ENCODE measurements around the gene LAG3.
A peak's percentile ranks its signal among the peaks of the same experiment; 100 is the strongest.

Gene LAG3

DNA sequence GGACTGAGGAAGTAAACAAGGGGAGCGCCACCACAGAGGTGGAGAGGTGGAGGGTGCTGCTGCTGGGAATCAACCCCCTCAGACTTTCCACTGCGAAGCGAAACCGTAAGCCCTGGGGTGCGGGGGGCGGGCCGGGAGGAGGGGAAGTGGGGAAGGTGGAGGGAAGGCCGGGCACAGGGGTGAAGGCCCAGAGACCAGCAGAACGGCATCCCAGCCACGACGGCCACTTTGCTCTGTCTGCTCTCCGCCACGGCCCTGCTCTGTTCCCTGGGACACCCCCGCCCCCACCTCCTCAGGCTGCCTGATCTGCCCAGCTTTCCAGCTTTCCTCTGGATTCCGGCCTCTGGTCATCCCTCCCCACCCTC lies at the start of gene LAG3:
Gene LAG3, plus strand, starts transcription at position 190 of the 365 bp plus-strand sequence. CDS start 333 bp downstream, outside the sequence.
- DNase-seq (ENCODE audit: low spot score) = peak; percentile 64
- in situ Hi-C loops (cut with MboI; ENCODE audit: low pct_unique_long_range_greater_than_20kb, low sequenced_read_pairs, unreplicated experiment) = no loop called here
- TF ChIP-seq, protein P1, sequence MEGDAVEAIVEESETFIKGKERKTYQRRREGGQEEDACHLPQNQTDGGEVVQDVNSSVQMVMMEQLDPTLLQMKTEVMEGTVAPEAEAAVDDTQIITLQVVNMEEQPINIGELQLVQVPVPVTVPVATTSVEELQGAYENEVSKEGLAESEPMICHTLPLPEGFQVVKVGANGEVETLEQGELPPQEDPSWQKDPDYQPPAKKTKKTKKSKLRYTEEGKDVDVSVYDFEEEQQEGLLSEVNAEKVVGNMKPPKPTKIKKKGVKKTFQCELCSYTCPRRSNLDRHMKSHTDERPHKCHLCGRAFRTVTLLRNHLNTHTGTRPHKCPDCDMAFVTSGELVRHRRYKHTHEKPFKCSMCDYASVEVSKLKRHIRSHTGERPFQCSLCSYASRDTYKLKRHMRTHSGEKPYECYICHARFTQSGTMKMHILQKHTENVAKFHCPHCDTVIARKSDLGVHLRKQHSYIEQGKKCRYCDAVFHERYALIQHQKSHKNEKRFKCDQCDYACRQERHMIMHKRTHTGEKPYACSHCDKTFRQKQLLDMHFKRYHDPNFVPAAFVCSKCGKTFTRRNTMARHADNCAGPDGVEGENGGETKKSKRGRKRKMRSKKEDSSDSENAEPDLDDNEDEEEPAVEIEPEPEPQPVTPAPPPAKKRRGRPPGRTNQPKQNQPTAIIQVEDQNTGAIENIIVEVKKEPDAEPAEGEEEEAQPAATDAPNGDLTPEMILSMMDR (IDR thresholded peaks at IDR 0.05; ENCODE audit: extremely low read depth, insufficient read depth, missing control alignments) = no peak

DNA sequence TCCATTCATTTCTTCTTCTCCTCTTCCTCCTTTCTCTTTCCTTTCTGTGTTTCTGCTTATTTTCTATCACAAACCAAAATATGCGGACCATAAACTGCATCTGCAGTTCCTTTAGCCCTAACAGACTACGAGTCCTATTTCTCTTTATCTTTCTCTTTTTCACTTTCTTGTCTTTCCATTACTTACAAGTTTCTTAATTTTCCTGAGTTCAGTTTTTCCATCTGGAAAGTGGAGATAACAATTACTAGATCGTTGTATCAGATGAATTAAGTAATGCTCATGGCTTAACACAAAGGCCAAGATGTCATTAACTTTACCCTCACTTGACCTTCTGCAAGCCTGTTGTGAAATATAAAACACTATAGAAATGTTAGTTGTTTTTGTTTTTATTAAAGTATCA lies 49.5 kb upstream of the LAG3 start:
- TF ChIP-seq, protein P1 (IDR thresholded peaks at IDR 0.05; ENCODE audit: extremely low read depth, insufficient read depth, missing control alignments) = no peak
- no peak for DNase-seq (ENCODE audit: low spot score)
- in situ Hi-C loops (cut with MboI; ENCODE audit: low pct_unique_long_range_greater_than_20kb, low sequenced_read_pairs, unreplicated experiment) = no loop called here

DNA sequence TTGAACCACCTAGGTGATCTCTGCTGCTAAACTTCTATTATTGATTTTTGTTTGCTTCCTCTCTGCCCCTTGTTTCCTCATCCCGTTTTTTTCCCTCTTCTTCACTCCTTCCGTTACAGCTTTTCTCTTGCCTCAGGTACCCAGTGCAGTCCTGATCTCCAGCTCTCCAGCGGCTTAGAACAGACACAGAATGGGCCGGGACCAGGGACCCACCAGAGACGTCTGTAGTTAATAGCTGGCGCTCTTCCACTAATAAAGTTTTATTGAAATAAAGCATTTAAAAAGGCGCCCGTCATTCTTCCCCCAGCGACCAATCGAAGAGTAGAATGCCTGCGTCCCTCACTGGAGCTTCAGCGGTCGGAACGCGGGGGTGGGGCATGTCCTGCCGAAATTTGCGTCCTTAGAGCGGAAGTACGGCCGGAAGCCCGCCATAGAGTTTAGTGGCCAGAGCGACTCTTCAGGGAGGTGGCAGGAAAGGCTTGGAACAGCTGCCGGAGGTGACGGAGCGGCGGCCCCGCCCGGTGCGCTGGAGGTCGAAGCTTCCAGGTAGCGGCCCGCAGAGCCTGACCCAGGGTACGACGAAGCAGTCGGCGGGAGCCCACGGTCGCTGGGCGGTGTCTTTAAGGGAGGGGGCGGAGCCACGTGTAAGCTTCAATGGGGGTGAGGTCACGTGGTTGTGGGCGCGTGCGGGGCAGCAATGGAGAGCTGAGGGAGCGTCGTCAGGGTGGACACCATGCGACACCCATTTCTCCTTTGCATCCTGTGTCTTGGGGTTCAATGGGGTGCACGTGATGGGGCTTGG lies 48.5 kb upstream of the LAG3 start, which contains the start of gene COPS7A:
Gene COPS7A, plus strand, starts transcription at position 440 of the 802 bp plus-strand sequence. CDS start 611 bp downstream, outside the sequence.
- TF ChIP-seq, protein P1 (IDR thresholded peaks at IDR 0.05; ENCODE audit: extremely low read depth, insufficient read depth, missing control alignments) = no peak
- DNase-seq (ENCODE audit: low spot score) = peak; percentile 96
- in situ Hi-C loops (cut with MboI; ENCODE audit: low pct_unique_long_range_greater_than_20kb, low sequenced_read_pairs, unreplicated experiment) = no loop called here

DNA sequence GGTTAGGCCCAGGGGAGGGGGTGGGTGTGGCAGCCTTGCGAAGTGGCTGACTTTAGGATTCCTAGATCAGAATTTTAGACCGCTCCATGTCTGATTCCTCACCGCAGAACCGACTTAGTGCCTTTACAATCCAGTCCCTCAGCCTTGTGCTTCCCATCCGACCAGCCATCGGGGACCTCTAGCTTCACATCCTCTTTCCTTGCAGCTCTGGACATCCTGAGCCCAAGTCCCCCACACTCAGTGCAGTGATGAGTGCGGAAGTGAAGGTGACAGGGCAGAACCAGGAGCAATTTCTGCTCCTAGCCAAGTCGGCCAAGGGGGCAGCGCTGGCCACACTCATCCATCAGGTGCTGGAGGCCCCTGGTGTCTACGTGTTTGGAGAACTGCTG lies 47.9 kb upstream of the LAG3 start:
- in situ Hi-C loops (cut with MboI; ENCODE audit: low pct_unique_long_range_greater_than_20kb, low sequenced_read_pairs, unreplicated experiment) = no loop called here
- TF ChIP-seq, protein P1 (IDR thresholded peaks at IDR 0.05; ENCODE audit: extremely low read depth, insufficient read depth, missing control alignments) = no peak
- DNase-seq (ENCODE audit: low spot score) = no peak

DNA sequence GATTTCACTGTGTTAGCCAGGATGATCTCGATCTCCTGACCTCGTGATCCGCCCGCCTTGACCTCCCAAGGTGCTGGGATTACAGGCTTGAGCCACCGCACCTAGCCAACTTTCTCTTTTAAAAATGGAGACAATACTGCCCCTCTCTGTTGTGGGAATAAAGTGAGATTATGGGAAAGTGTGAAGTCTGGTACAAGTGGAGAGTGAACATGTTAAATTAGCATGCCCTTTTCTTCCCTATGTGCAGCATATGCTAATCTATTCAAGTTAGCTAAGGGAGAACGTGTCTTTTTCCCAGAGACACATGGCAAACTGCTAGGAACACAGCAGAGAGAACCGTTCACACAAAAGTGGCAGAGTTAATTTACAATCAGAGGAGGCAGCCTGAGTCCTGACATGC lies 47.0 kb upstream of the LAG3 start:
- in situ Hi-C loops (cut with MboI; ENCODE audit: low pct_unique_long_range_greater_than_20kb, low sequenced_read_pairs, unreplicated experiment) = no loop called here
- DNase-seq (ENCODE audit: low spot score) = no peak
- TF ChIP-seq, protein P1 (IDR thresholded peaks at IDR 0.05; ENCODE audit: extremely low read depth, insufficient read depth, missing control alignments) = no peak

DNA sequence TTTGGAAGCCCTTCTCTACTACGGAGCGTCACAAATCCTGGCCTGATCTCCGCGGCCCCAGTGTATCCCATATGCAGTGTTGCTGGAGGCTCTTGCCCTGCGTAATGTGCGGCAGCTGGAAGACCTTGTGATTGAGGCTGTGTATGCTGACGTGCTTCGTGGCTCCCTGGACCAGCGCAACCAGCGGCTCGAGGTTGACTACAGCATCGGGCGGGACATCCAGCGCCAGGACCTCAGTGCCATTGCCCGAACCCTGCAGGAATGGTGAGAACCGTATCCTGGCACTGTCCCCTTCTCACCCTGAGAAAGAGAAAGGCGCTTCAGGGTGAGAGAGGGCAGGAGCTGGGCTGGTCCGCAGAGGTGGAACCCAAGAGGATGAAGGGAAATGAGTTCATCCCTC lies 43.1 kb upstream of the LAG3 start:
- no peak for DNase-seq (ENCODE audit: low spot score)
- TF ChIP-seq, protein P1 (IDR thresholded peaks at IDR 0.05; ENCODE audit: extremely low read depth, insufficient read depth, missing control alignments) = no peak
- in situ Hi-C loops (cut with MboI; ENCODE audit: low pct_unique_long_range_greater_than_20kb, low sequenced_read_pairs, unreplicated experiment) = no loop called here

All from GM13977 (cell line).